GM12878 (cell line): ENCODE data around the gene SIM2. TPM values are rescaled to one million over a fixed set of nuclear protein-coding genes. Genes with fewer than 3 reads are reported as not detected.

Experiments used
- ATAC-seq: fragments of 200-7000 bp; cut with Tn5 transposase; 3 replicates; pipeline ENCODE4 v1.9.1; 2020; ENCODE audit warnings: mild to moderate bottlenecking, moderate library complexity
- BruUV-seq: library from RNA; stranded (reverse); fragments of 400-500 nt; replicated peaks from 2 replicates; lab custom pipeline; 2021; lab: Mats Ljungman, UMichigan
- CTCF ChIA-PET: fragments of 300-600 bp; sonication (Branson Sonifier 250); formaldehyde crosslinking; extraction: SDS; loops from one replicate; lab custom pipeline; 2021; ENCODE audit warnings: inconsistent platforms; lab: Yijun Ruan, JAX
- POLR2A ChIA-PET: fragments of 350-600 bp; formaldehyde crosslinking; extraction: SDS; loops from one replicate; lab custom pipeline; 2021; ENCODE audit warnings: inconsistent platforms; lab: Charles Lee
- RAD21 ChIA-PET: fragments of 300-600 bp; sonication (Branson Sonifier 250); formaldehyde crosslinking; loops from one replicate; lab custom pipeline; 2023; ENCODE audit warnings: antibody characterized with exemption; ENCODE audit not compliant: unreplicated experiment; lab: Charles Lee
- SMC1A ChIA-PET: fragments of 300-600 bp; sonication (Branson Sonifier 250); formaldehyde crosslinking; loops from one replicate; lab custom pipeline; 2023; ENCODE audit not compliant: unreplicated experiment, uncharacterized antibody; lab: Charles Lee
- DNase-seq: peaks from one replicate; pipeline ENCODE4 v3.0.0-alpha.2; 2011; ENCODE audit warnings: low read depth, low spot score
- FAIRE-seq: peaks from 3 replicates; lab custom pipeline; 2011; peaks lifted over from hg19 to GRCh38; lab: Jason Lieb, UNC
- H2AFZ ChIP-seq: 2 replicates; pipeline ENCODE4 v1.6.0; 2011; ENCODE audit warnings: low read depth, low read length, control low read depth; ENCODE audit not compliant: control insufficient read depth
- H3K27ac ChIP-seq: 2 replicates; pipeline ENCODE4 v1.5.1; 2011; ENCODE audit warnings: control low read depth; ENCODE audit not compliant: control insufficient read depth, insufficient read depth
- H3K27me3 ChIP-seq, 2 experiments: replicated peaks in 1 of 2; 2 replicates each; pipeline versions ENCODE4 v1.6.0 to v1.6.1; 2011; ENCODE audit warnings: low read length in 1 of 2; ENCODE audit not compliant: control insufficient read depth in 2 of 2, insufficient read depth in 2 of 2
- H3K36me3 ChIP-seq, 2 experiments: 2 replicates each; pipeline ENCODE4 v1.5.1; 2011; ENCODE audit warnings: low read length in 1 of 2; ENCODE audit not compliant: control insufficient read depth in 2 of 2, insufficient read depth in 2 of 2
- H3K4me1 ChIP-seq: 2 replicates; pipeline ENCODE4 v1.6.1; 2011; ENCODE audit warnings: mild to moderate bottlenecking, low read length, moderate library complexity, mixed read lengths; ENCODE audit not compliant: control insufficient read depth, insufficient read depth
- H3K4me2 ChIP-seq: 2 replicates; pipeline ENCODE4 v1.6.0; 2011; ENCODE audit warnings: control low read depth; ENCODE audit not compliant: control insufficient read depth, insufficient read depth
- H3K4me3 ChIP-seq: fragments of 200-600 bp; sonication (generic); 2 replicates; pipeline ENCODE4 v1.5.1; 2016
- H3K79me2 ChIP-seq: 2 replicates; pipeline ENCODE4 v1.6.0; 2011; ENCODE audit warnings: low read length; ENCODE audit not compliant: control insufficient read depth, insufficient read depth
- H3K9ac ChIP-seq: 2 replicates; pipeline ENCODE4 v1.8.0; 2011; ENCODE audit warnings: low read length, control low read depth, mixed read lengths; ENCODE audit not compliant: control insufficient read depth, insufficient read depth
- H3K9me3 ChIP-seq: replicated peaks from 3 replicates; pipeline ENCODE4 v1.5.1; 2011; ENCODE audit warnings: mild to moderate bottlenecking, low read length; ENCODE audit not compliant: control insufficient read depth, insufficient read depth
- H4K20me1 ChIP-seq: 2 replicates; pipeline ENCODE4 v1.6.0; 2011; ENCODE audit not compliant: control insufficient read depth, insufficient read depth
- CEBPB ChIP-seq, 2 experiments: fragments of 150-350 bp in 1 of 2; IDR thresholded peaks; 2 replicates each; pipeline ENCODE4 v1.6.1; 2012 to 2014; ENCODE audit warnings: low read depth in 2 of 2, low read length in 2 of 2, borderline replicate concordance in 1 of 2, inconsistent platforms in 1 of 2
- FOXK2 ChIP-seq: fragments of 450-650 bp; IDR thresholded peaks from 2 replicates; pipeline ENCODE4 v1.6.1; 2017; ENCODE audit warnings: mild to moderate bottlenecking, moderate library complexity
- MEF2A ChIP-seq: IDR thresholded peaks from 2 replicates; pipeline ENCODE4 v1.6.1; 2011; ENCODE audit warnings: low read depth, mild to moderate bottlenecking, low read length, moderate library complexity; ENCODE audit not compliant: insufficient read depth
- MTA2 ChIP-seq: fragments of 450-650 bp; IDR thresholded peaks from 2 replicates; pipeline ENCODE4 v1.6.1; 2016; ENCODE audit warnings: low read depth, mild to moderate bottlenecking, moderate library complexity
- RAD51 ChIP-seq: fragments of 450-650 bp; IDR thresholded peaks from 2 replicates; pipeline ENCODE4 v1.6.1; 2016; ENCODE audit warnings: moderate library complexity, mild to moderate bottlenecking, inconsistent platforms
- SKIL ChIP-seq: fragments of 450-650 bp; IDR thresholded peaks from 2 replicates; pipeline ENCODE4 v1.6.1; 2017; ENCODE audit warnings: mild to moderate bottlenecking, low read depth, inconsistent platforms; ENCODE audit not compliant: poor library complexity, severe bottlenecking
- SREBF2 ChIP-seq: IDR thresholded peaks from 2 replicates; pipeline ENCODE4 v1.6.1; 2012; ENCODE audit warnings: mild to moderate bottlenecking, low read length
- STAT1 ChIP-seq: fragments of 450-650 bp; conservative IDR thresholded peaks from 2 replicates; pipeline ENCODE4 v1.6.1; 2014; ENCODE audit warnings: antibody characterized with exemption, mild to moderate bottlenecking
- SUPT20H ChIP-seq: IDR thresholded peaks from 2 replicates; pipeline ENCODE4 v1.6.1; 2011; ENCODE audit warnings: low read depth, mild to moderate bottlenecking, low read length, moderate library complexity, borderline replicate concordance; ENCODE audit not compliant: control insufficient read depth
- ZSCAN29 ChIP-seq: fragments of 450-650 bp; IDR thresholded peaks from 2 replicates; pipeline ENCODE4 v1.6.1; 2017; ENCODE audit warnings: mild to moderate bottlenecking, moderate library complexity
- WGBS: methylation state at CpG from one replicate; pipeline ENCODE4 v1.1.6; 2016; ENCODE audit warnings: low lambda C conversion rate; ENCODE audit not compliant: insufficient replicate concordance, insufficient coverage; ENCODE audit errors: missing lambda C conversion rate; 5-methylcytosine and 5-hydroxymethylcytosine counted together
- in situ Hi-C: fragments of 300-500 bp; cut with MboI; formaldehyde crosslinking; loops from 9 replicates; pipeline ENCODE4 v1.14.3; 2018; ENCODE audit warnings: mixed read lengths
- intact Hi-C: fragments of 100-400 bp; cut with micrococcal nuclease; formaldehyde crosslinking; loops from one replicate; pipeline ENCODE4 v1.14.2; 2022; ENCODE audit not compliant: unreplicated experiment
- polyA plus RNA-seq, 11 experiments: library from polyadenylated mRNA; depleted of rRNA in 4 of 11; unstranded in 6 of 11; stranded (reverse) in 5 of 11; fragments of >200 nt; fragmentation: Nextera tagmentation in 4 of 11; fragmentation: Illumina TruSeq in 1 of 11; extraction: Ambion mirVana in 4 of 11; extraction: Trizol in 1 of 11; gene quantifications; 1 replicate in 1 of 11; 2 replicates in 10 of 11; pipeline versions ENCODE4 v1.2.1 to v1.2.3, GENCODE V29; 2011 to 2016; ENCODE audit warnings: inconsistent platforms in 2 of 11, missing spikeins in 2 of 11, low read depth in 1 of 11
- total RNA-seq, 4 experiments: library from RNA; depleted of rRNA in 3 of 4; stranded (reverse); fragments of >200 nt in 3 of 4; fragmentation: Illumina TruSeq in 1 of 4; extraction: Trizol in 1 of 4; gene quantifications; 2 replicates each; pipeline versions ENCODE4 v1.2.1 to v1.2.3, GENCODE V29; 2013 to 2021
- TF ChIP-seq, protein P1 (sequence below): fragments of 450-650 bp; IDR thresholded peaks from 2 replicates; pipeline ENCODE4 v1.6.1; 2017; ENCODE audit warnings: low read depth, mild to moderate bottlenecking, moderate library complexity
- TF ChIP-seq, protein P2 (sequence below): fragments of 450-650 bp; IDR thresholded peaks from 2 replicates; pipeline ENCODE4 v1.6.1; 2017; ENCODE audit warnings: borderline replicate concordance

The SIM2 gene
- total and polyA plus RNA-seq, 10 of the 15 experiments (the other 5 are each of a cell fraction or from before 2014, with no cell fraction given), result 0.02 to 0.15 (median 0.05) TPM; not detected in 7

DNA sequence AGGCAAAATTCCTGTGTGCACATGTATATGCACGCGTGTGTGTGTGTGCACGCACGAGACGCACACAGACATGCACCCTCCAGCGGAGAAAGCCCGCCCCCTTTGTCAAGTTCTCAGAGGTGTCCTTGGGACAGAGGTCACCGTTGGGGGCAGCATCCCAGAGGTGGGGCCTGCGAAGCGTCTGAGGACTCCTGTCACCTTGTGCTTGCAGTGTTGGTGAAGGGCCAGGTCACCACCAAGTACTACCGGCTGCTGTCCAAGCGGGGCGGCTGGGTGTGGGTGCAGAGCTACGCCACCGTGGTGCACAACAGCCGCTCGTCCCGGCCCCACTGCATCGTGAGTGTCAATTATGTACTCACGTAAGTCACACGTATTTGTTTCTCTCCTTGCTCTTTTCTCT, 42.6 kb downstream of the SIM2 start:
- Histone ChIP-seq H3K4me3 (no peak overlapping the region), H3K4me2 (no peak overlapping the region), H3K36me3 (no peaks in the 10 kb centered on the region), H3K27ac (no peak overlapping the region), H3K4me1 (no peaks in the 10 kb centered on the region), H2AFZ (no peak overlapping the region), H3K79me2 (no peaks in the 10 kb centered on the region), H3K27me3 (peaks cover 2 to 7% of the 10 kb centered on the region in 2 experiments), H3K9ac (no peak overlapping the region), H3K9me3 (no peaks in the 10 kb centered on the region), H4K20me1 (no peaks in the 10 kb centered on the region)
- FAIRE-seq (no peak), DNase-seq (no peak), ATAC-seq (no peak)
- ChIA-PET SMC1A (no interaction called here), RAD21 (no interaction called here), CTCF (no interaction called here), POLR2A (no interaction called here)
- in situ Hi-C loops, result no loop called here
- intact Hi-C loops, result no loop called here
- BruUV-seq, result no TSS peak
- no peak for TF ChIP-seq MEF2A
- no peak for TF ChIP-seq RAD51
- WGBS, result 65% methylated on average over 20 of the region's 21 CpGs

GRCh38 chr21:36743008-36743407, 44.1 kb downstream of the SIM2 start:
- no peak overlapping the region for H3K9ac ChIP-seq
- RAD21 ChIA-PET, result no interaction called here
- in situ Hi-C loops (no loop called here), intact Hi-C loops (no loop called here)
- FAIRE-seq (no peak), DNase-seq (no peak), ATAC-seq (no peak)
- H3K27me3 ChIP-seq, result peaks cover 5 to 13% of the 10 kb centered on the region in 2 experiments
- no peak overlapping the region for H3K27ac ChIP-seq
- no peak overlapping the region for H3K4me3 ChIP-seq
- SMC1A ChIA-PET, result no interaction called here
- no peaks in the 10 kb centered on the region for H3K4me1 ChIP-seq
- no peaks in the 10 kb centered on the region for H4K20me1 ChIP-seq
- TF ChIP-seq, protein P1, sequence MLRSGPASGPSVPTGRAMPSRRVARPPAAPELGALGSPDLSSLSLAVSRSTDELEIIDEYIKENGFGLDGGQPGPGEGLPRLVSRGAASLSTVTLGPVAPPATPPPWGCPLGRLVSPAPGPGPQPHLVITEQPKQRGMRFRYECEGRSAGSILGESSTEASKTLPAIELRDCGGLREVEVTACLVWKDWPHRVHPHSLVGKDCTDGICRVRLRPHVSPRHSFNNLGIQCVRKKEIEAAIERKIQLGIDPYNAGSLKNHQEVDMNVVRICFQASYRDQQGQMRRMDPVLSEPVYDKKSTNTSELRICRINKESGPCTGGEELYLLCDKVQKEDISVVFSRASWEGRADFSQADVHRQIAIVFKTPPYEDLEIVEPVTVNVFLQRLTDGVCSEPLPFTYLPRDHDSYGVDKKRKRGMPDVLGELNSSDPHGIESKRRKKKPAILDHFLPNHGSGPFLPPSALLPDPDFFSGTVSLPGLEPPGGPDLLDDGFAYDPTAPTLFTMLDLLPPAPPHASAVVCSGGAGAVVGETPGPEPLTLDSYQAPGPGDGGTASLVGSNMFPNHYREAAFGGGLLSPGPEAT, result no peak
- no peak for TF ChIP-seq ZSCAN29
- TF ChIP-seq FOXK2, result no peak
- TF ChIP-seq STAT1, result no peak
- no peak for TF ChIP-seq SKIL
- no peak for TF ChIP-seq MTA2
- no peak for TF ChIP-seq SUPT20H
- TF ChIP-seq CEBPB (IDR thresholded peaks at IDR 0.05; ENCODE audit: borderline replicate concordance in 1 of 2, low read depth in 2 of 2, low read length in 2 of 2), result no peak
- TF ChIP-seq, protein P2, sequence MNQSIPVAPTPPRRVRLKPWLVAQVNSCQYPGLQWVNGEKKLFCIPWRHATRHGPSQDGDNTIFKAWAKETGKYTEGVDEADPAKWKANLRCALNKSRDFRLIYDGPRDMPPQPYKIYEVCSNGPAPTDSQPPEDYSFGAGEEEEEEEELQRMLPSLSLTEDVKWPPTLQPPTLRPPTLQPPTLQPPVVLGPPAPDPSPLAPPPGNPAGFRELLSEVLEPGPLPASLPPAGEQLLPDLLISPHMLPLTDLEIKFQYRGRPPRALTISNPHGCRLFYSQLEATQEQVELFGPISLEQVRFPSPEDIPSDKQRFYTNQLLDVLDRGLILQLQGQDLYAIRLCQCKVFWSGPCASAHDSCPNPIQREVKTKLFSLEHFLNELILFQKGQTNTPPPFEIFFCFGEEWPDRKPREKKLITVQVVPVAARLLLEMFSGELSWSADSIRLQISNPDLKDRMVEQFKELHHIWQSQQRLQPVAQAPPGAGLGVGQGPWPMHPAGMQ, result no peak
- no peak for TF ChIP-seq SREBF2
- CTCF ChIA-PET, result no interaction called here
- H3K79me2 ChIP-seq, result no peaks in the 10 kb centered on the region
- POLR2A ChIA-PET, result no interaction called here
- no TSS peak for BruUV-seq
- no peak overlapping the region for H2AFZ ChIP-seq
- H3K36me3 ChIP-seq, result no peaks in the 10 kb centered on the region
- no peak overlapping the region for H3K4me2 ChIP-seq
- no peaks in the 10 kb centered on the region for H3K9me3 ChIP-seq
- WGBS, result 45% methylated on average over 7 of the region's 7 CpGs
